ENCODE measurements around the gene NLRP5.
"Not testable (repeated sequence)": the region's sequence is repeated elsewhere in the genome, so short reads cannot be mapped to it uniquely, and the experiment has no call there.

Gene NLRP5

DNA sequence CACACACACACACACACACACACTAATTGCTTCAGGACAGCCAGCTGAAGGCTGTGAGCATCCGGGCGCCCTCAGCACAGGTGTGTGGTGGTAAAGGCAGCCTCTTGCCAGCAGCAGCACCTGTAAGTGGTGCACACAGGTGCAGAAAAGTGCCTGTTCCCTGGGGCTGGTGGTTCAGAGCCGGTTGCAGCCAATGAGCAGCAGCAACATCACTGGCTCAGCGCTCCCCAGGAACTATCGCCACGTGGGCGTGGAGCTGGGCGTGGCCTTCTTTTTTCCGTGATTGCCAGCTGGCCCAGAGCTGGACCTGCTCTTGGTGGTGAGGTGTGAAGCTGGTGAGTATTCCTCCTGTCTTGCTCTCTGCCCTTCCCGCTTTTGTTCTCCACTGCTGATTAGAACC, at the start of gene NLRP5:
Gene NLRP5, plus strand, starts transcription at position 289 of the 400 bp plus-strand sequence.
- DNase-seq, result no peak

- DNase-seq, result no peak
Observed at GRCh38 chr19:55939206-55939605, 47.4 kb upstream of the NLRP5 start.

DNA sequence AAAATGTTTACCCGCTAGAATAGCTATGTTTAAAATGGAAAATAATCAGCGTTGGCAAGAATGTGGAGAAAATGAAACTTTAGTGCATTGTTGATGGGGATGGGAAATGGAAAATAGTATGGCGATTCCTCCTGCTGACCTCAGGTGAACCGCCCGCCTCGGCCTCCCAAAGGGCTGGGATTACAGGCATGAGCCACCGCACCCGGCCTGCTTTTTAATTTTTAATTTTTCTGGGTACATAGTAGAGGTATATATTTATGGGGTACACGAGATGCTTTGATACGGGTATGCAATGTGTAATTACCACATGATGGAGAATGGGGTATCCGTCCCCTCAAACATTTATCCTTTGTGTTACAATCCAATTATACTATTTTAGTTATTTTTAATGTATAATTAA, 46.3 kb upstream of the NLRP5 start:
- no peak for DNase-seq

DNA sequence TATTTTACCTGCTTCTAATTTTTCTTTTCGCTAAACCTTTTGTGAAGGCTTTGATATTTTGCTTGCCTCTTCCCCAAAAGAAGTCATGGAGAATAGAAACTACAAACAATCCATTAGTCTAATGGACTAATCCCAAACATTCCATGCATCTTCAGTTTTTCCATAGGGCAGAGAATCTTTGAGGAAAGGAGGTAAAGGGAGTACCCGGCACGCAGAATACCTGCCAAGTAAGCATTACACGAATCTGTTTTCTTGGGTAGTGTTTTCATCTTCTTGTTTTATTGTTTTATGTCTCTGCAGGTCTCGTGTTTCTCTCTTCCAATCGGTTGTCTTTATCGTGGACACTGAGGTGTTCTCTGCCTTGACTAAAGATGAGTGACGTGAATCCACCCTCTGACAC, 39.0 kb upstream of the NLRP5 start, which contains the start of gene NLRP8:
Gene NLRP8, plus strand, starts transcription at position 301 of the 400 bp plus-strand sequence.
- DNase-seq, result no peak

DNA sequence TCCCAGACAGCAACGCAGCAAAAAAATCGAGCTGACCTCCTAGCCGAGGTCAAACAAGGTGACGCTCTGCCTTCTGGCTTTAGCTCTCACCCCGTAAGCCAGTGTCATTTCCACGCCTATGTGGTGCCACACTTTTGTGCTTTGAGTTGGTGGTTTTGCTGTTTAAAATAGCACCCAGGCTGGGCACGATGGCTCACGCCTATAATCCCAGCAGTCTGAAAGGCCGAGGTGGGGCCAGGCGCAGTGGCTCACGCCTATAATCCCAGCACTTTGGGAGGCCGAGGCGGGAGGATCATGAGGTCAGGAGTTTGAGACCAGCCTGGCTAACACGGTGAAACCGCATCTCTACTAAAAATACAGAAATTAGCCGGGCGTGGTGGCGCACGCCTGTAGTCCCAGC, 36.0 kb upstream of the NLRP5 start:
- not testable (repeated sequence) for DNase-seq

DNA sequence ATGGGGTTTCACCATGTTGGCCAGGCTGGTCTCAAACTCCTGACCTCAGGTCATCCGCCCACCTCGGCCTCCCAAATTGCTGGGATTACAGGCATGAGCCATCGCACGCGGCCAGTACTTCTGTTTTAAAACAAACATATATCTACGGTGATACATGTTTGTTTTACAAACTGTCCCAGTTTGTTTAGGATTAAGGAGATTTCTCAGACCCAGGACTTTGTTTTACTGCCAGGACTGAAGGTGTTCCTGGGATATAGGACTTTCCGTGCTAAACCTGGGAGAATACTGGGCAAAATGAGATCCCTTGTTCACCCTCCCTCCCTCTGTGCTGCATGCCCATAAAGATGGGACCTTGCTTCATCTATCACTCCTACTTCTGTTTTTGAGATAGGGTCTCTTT, 30.1 kb upstream of the NLRP5 start:
- DNase-seq, result no peak

- DNase-seq, result no peak
Observed at GRCh38 chr19:55958356-55958755, 28.2 kb upstream of the NLRP5 start.

DNA sequence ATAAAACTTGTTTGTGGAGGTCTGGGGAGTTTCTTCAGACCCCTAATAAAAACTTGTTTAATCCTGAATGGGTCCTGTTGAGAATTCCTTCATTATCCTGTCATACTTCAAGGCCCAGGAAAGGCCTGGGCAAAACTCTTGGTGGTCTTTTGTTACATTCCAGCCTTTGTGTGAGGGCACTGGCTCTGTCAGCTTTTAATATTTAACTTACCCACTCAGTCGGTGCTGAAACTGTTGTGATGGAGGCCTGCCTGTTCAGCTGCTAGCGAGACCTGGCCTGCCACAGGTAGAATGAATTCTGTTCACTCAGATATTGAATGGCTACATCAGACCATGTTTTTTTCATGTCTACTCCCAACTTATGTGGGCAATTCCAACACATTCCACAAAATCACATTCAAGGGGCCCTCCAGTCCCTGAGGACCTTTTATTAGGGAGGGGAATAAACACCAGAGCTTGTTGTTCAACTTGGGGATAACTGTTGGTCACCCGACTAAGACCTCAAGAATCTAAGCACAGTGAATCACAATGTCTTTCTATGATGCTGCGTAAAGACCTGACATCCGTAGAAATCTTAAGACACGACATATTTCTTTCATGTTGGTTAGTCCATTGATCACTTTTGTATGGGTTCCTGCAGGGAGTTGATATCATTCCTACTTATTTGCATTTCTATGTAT, 26.4 kb upstream of the NLRP5 start:
- no peak for DNase-seq

- no peak for DNase-seq
Observed at GRCh38 chr19:55962186-55962585, 24.4 kb upstream of the NLRP5 start.

DNA sequence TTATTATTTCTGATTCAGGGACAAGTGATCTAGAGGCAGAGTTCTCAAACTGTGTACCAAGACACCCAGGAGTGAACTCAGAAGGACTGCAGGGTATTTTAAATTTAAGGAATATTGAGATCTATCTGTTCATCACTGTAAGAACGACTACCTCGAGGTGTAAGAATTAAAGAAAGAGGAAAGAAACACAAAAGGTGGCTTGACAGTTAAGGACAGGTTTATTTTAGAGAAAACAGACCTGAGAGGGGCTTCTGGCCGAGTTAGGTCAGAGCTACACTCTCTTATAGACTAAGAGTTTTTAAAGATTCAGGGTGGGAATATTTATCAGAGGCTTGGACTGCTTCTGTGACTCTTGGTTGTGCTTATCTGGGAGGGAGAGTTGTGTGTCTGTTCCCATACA, 12.6 kb upstream of the NLRP5 start:
- no peak for DNase-seq

- DNase-seq, result no peak
Observed at GRCh38 chr19:55980415-55980814, 6.2 kb upstream of the NLRP5 start.

DNA sequence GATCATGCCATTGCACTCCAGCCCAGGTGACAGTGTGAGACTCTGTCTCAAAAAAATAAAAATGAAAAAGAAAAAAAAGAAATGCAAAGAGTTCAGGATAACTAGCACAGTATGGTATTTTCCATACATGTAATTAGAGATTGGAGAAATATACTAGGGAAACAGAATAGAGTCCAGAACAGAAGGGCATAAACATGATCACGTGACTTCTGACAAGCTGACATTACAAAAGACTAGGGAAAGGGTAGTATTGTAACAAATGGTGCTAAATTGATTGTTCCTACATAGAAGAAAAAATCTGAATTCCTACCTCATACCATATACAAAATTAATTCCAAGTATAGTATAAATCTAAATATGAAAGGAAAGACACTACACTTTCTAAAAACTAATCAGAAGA, 1.3 kb upstream of the NLRP5 start:
- no peak for DNase-seq

GRCh38 chr19:55990831-55991230, 4.3 kb downstream of the NLRP5 start:
- no peak for DNase-seq

DNA sequence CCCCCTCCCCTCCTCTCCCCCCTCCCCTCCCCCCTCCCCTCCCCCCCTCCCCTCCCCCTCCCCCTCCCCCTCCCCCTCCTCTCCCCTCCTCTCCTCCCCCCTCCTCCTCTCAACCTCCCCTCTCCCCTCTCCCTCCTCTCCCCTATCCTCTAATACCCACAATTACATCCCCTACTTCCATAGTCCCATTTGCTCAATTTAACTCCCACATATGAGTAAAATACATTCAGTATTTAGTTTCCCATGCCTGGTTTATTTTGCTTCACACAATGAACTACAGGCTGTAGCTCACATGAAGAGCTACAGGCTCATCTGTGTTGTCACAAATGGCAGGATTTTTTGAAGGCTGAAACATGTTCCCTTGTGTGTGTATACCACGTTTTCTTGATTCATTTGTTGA, 6.9 kb downstream of the NLRP5 start:
- no peak for DNase-seq

DNA sequence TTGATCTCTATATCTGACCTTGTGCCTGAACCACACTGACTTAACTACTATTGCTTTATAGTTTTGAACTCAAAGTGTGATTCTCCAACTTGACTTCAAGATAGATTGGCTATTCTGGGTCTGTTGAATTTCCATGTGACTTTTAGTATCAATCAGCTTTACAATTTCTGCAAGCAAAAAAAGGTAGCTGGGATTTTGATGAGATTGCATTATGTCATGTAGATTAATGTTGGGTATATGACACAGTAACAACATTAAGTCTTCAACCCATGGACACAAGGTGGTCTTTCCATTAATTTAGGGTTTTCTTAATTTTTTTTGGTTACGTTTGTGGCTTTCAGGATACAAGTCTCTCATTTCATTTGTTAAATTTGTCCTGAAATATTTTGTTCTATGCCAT, 28.2 kb downstream of the NLRP5 start:
- no peak for DNase-seq

DNA sequence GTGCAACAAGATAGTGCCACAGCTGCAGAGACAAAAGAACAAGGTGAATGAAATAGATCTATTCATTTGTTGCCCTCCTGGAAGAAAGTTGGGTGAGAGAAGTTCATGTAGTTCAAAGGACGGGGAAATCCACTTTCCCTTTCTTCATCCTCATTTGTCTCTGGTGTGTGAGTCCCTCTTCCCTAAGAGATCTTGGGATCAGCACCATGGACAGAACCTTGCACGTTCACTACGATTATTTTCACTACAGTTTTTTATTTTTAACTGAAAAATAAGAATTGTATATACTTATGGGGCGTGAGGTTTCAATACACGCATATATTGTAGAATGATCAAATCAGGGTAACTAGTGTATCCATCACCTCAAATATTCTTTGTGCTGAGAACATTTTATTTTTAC, 29.2 kb downstream of the NLRP5 start:
- no peak for DNase-seq

- not testable (repeated sequence) for DNase-seq
Observed at GRCh38 chr19:56019325-56019724, 32.8 kb downstream of the NLRP5 start.

DNA sequence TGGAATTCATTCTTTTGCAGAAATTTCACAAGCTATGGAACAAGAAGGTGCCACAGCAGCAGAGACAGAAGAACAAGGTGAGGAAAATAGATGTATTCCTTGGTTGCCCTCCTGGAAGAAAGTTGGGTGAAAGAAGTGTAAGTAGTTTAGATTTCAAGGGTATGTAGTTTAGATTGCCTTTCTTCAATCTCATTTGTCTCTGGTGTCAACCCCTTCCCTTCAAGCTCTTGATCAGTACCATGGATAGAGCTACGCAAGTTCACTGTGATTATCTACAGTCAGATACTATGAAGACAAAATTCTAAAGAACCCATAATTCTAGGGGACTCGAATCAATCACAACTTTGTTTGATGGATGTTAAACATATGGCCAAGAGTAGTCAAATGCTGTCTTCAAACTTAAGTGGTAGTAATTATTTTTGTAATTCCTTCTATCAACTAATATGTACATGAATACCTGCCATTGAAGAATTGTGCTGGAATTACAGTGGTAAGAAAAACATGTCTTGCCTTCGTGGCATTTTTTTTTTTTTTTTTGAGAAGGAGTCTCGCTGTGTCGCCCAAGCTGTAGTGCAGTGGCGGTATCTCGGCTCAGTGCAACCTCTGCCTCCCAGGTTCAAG, 33.9 kb downstream of the NLRP5 start:
- DNase-seq, result not testable (repeated sequence)

DNA sequence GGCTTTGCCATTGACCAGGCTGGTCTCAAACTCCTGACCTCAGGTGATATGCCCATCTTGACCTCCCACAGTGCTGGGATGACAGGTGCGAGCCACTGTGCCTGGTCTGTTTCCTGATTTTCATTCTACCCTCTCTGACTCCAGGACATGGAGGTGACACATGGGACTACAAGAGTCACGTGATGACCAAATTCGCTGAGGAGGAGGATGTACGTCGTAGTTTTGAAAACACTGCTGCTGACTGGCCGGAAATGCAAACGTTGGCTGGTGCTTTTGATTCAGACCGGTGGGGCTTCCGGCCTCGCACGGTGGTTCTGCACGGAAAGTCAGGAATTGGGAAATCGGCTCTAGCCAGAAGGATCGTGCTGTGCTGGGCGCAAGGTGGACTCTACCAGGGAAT, 40.2 kb downstream of the NLRP5 start:
- DNase-seq, result no peak

GRCh38 chr19:56053596-56053995, 67.0 kb downstream of the NLRP5 start:
- no peak for DNase-seq

DNA sequence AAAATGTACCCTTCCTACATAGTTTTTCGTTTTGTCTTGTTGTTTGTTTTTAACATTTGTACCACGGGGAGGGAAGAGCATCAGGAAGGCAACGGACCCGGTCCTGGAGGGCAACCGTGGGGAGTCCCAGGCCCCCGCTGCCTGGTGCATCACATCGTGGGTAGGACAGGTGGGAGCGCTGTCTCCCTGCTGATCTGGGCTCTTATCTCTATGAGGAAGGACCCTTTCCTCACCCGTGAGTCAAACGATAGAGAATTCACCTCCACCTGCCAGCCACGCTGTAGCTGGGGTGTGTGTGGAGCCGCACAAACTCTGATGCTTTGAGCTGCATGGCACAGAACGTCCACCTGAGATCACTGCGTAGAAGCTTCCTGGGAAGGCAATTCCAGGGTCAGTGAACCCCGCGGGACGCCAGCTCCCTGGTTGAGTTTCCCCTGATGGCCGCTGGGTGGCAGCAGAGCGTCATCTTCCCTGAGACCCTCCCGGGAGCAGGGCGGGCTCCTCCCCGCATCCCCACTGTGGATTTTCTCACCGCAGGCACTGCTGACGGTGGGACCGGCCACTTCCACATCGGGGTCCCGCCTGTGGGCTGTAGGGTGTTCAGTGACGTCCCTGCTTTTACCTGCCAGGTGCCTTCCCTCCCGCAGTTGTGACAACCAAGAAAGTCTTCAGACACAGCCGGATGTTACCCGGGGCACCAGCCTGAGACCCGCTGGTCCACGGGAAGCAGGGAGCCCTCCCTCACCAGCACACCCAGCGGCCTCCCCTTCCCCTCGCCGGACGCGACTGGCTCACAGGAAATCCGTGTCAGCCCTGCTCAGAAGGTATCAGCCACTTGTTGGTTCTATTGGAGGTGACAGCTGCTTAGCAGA, 79.8 kb downstream of the NLRP5 start:
- peak; percentile 78 for DNase-seq

DNA sequence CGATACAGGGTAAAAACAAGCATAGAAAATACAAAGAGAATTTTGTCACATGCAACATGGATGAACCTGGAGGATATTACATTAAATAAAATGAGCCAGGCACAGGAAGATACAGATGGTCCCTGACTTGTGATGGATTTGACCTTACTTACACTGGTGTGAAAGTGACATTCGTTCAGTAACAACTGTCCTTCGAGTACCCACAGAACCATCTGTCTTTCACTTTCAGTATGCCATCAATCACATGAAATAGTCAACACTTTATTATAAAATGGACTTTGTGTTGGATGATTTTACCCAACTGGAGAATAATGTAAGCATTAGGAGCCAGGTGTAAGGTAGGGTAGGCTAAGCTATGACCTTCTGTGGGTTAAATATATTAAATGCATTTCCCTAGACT, 83.1 kb downstream of the NLRP5 start:
- no peak for DNase-seq

- DNase-seq, result no peak
Observed at GRCh38 chr19:56071151-56071550, 84.6 kb downstream of the NLRP5 start.

DNA sequence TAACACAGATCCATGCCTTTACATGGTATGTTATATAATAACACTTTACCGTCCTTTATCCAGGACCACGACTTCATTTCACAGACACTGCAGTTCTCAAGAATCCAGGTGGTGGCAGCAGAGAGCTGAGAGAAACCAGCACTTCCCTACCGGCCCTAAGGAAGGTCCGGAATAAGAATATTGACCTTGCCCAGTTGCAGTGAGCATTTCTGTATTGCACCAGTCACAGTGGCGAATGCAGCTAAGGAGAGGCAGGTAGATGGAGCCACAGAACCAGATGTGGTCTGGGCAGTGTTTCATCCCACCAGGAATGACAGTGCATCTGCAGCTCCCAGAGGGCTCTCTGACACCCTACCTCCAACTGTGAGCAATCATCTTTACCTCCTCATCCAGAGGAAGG, 89.9 kb downstream of the NLRP5 start:
- peak; percentile 67 for DNase-seq

All from right forelimb (tissue), 1 donor.